HepG2 (cell line): Measurements from ENCODE around the gene NOTCH4. TPM values are rescaled to one million over a fixed set of nuclear protein-coding genes. Genes with fewer than 3 reads are reported as not detected.

Source experiments
- CBX1 ChIP-seq: IDR thresholded peaks from one replicate; pipeline ENCODE4 v1.6.1; 2016; ENCODE audit warnings: antibody characterized with exemption, low read depth
- CREB1 ChIP-seq, 2 experiments: fragments of 450-650 bp in 1 of 2; IDR thresholded peaks; 2 replicates each; pipeline ENCODE4 v1.6.1; 2016 to 2017; ENCODE audit warnings: control low read depth in 1 of 2, mild to moderate bottlenecking in 1 of 2, missing compliant biosample characterization in 1 of 2, missing genetic modification characterization in 1 of 2
- FOXK1 ChIP-seq: sonication (generic); formaldehyde crosslinking; IDR thresholded peaks from 2 replicates; pipeline ENCODE4 v1.4.0; 2020; ENCODE audit warnings: low read depth, missing genetic modification reagents, borderline replicate concordance
- FOXO1 ChIP-seq: sonication (generic); formaldehyde crosslinking; IDR thresholded peaks from 2 replicates; pipeline ENCODE4 v1.4.0; 2020; ENCODE audit warnings: missing genetic modification reagents
- HNRNPH1 ChIP-seq: fragments of 200-400 bp; formaldehyde crosslinking; optimal IDR thresholded peaks from 2 replicates; pipeline ENCODE3; 2017; ENCODE audit warnings: mild to moderate bottlenecking, low read depth, low read length
- JUN ChIP-seq: sonication (generic); formaldehyde crosslinking; IDR thresholded peaks from 2 replicates; pipeline ENCODE4 v1.4.0; 2020; ENCODE audit warnings: mild to moderate bottlenecking, missing genetic modification reagents
- KDM5B ChIP-seq: sonication (generic); formaldehyde crosslinking; IDR thresholded peaks from 2 replicates; pipeline ENCODE4 v1.4.0; 2020; ENCODE audit warnings: missing genetic modification reagents, mild to moderate bottlenecking, borderline replicate concordance
- PAX8 ChIP-seq: sonication (generic); formaldehyde crosslinking; IDR thresholded peaks from 2 replicates; pipeline ENCODE4 v1.8.0; 2022; ENCODE audit warnings: mild to moderate bottlenecking, missing genetic modification reagents, borderline replicate concordance
- RFX3 ChIP-seq: IDR thresholded peaks from 2 replicates; pipeline ENCODE4 v1.6.1; 2016; ENCODE audit warnings: missing biosample characterization, missing genetic modification reagents
- TCF7L2 ChIP-seq: IDR thresholded peaks from 2 replicates; pipeline ENCODE4 v1.6.1; 2011; ENCODE audit warnings: mild to moderate bottlenecking, low read depth, low read length, moderate library complexity
- YEATS4 ChIP-seq: sonication (generic); formaldehyde crosslinking; IDR thresholded peaks from 2 replicates; pipeline ENCODE4 v1.4.0; 2020; ENCODE audit warnings: missing genetic modification reagents, borderline replicate concordance
- ZFAT ChIP-seq: sonication (generic); formaldehyde crosslinking; conservative IDR thresholded peaks from 2 replicates; pipeline ENCODE4 v1.8.1; 2023; ENCODE audit warnings: missing genetic modification reagents, inconsistent platforms
- ZNF441 ChIP-seq: sonication (generic); formaldehyde crosslinking; IDR thresholded peaks from 2 replicates; pipeline ENCODE4 v1.7.0; 2021; ENCODE audit warnings: missing genetic modification reagents, borderline replicate concordance
- ZNF446 ChIP-seq: sonication (generic); formaldehyde crosslinking; IDR thresholded peaks from 2 replicates; pipeline ENCODE4 v1.5.0; 2020; ENCODE audit warnings: mild to moderate bottlenecking, missing genetic modification reagents
- ZNF660 ChIP-seq: sonication (generic); formaldehyde crosslinking; IDR thresholded peaks from 2 replicates; pipeline ENCODE4 v1.5.1; 2020; ENCODE audit warnings: mild to moderate bottlenecking, low read depth, missing genetic modification reagents, borderline replicate concordance
- ZNF75D ChIP-seq: sonication (generic); formaldehyde crosslinking; IDR thresholded peaks from 2 replicates; pipeline ENCODE4 v1.8.1; 2023; ENCODE audit warnings: missing genetic modification reagents, mild to moderate bottlenecking, borderline replicate concordance
- ZNF841 ChIP-seq: sonication (generic); formaldehyde crosslinking; IDR thresholded peaks from 2 replicates; pipeline ENCODE4 v1.8.1; 2023; ENCODE audit warnings: missing genetic modification reagents, borderline replicate concordance
- ZNF878 ChIP-seq: sonication (generic); formaldehyde crosslinking; IDR thresholded peaks from 2 replicates; pipeline ENCODE4 v1.8.1; 2023; ENCODE audit warnings: mild to moderate bottlenecking, missing genetic modification reagents, moderate library complexity
- polyA plus RNA-seq, 8 experiments: library from polyadenylated mRNA; depleted of rRNA in 3 of 8; stranded (reverse) in 7 of 8; unstranded in 1 of 8; fragments of >200 nt; fragmentation: Illumina TruSeq in 4 of 8; extraction: Trizol in 4 of 8; gene quantifications; 2 replicates each; pipeline versions ENCODE4 v1.2.1 to v1.2.3, GENCODE V29; 2011 to 2016; ENCODE audit warnings: low read depth in 4 of 8, missing spikeins in 1 of 8, mixed read lengths in 1 of 8; ENCODE audit not compliant: insufficient read depth in 1 of 8
- total RNA-seq, 5 experiments: library from RNA; depleted of rRNA; stranded (reverse); fragments of >200 nt; fragmentation: Illumina TruSeq; extraction: Trizol; gene quantifications; 2 replicates each; pipeline ENCODE4 v1.2.3, GENCODE V29; 2016; ENCODE audit warnings: low read depth in 1 of 5
- TF ChIP-seq, protein P1 (sequence below): sonication (generic); formaldehyde crosslinking; IDR thresholded peaks from 2 replicates; pipeline ENCODE4 v1.8.0; 2023; ENCODE audit warnings: mild to moderate bottlenecking, missing genetic modification reagents
- TF ChIP-seq, protein P2 (sequence below): sonication (generic); formaldehyde crosslinking; IDR thresholded peaks from 2 replicates; pipeline ENCODE4 v1.4.0; 2020; ENCODE audit warnings: missing genetic modification reagents
- TF ChIP-seq, protein P3 (sequence below): sonication (generic); formaldehyde crosslinking; IDR thresholded peaks from 2 replicates; pipeline ENCODE4 v1.8.1; 2023; ENCODE audit warnings: missing genetic modification reagents, mild to moderate bottlenecking, borderline replicate concordance
- TF ChIP-seq, protein P4 (sequence below): sonication (generic); formaldehyde crosslinking; IDR thresholded peaks from 2 replicates; pipeline ENCODE4 v1.5.1; 2020; ENCODE audit warnings: missing genetic modification reagents, mild to moderate bottlenecking, borderline replicate concordance
- TF ChIP-seq, protein P5 (sequence below): sonication (generic); formaldehyde crosslinking; conservative IDR thresholded peaks from 2 replicates; pipeline ENCODE4 v1.8.1; 2023; ENCODE audit warnings: missing genetic modification reagents

NOTCH4 gene
- total and polyA plus RNA-seq, 2 of the 13 experiments (the other 11 are each of a cell fraction or from before 2014, with no cell fraction given): 0.51 to 0.83 TPM

DNA sequence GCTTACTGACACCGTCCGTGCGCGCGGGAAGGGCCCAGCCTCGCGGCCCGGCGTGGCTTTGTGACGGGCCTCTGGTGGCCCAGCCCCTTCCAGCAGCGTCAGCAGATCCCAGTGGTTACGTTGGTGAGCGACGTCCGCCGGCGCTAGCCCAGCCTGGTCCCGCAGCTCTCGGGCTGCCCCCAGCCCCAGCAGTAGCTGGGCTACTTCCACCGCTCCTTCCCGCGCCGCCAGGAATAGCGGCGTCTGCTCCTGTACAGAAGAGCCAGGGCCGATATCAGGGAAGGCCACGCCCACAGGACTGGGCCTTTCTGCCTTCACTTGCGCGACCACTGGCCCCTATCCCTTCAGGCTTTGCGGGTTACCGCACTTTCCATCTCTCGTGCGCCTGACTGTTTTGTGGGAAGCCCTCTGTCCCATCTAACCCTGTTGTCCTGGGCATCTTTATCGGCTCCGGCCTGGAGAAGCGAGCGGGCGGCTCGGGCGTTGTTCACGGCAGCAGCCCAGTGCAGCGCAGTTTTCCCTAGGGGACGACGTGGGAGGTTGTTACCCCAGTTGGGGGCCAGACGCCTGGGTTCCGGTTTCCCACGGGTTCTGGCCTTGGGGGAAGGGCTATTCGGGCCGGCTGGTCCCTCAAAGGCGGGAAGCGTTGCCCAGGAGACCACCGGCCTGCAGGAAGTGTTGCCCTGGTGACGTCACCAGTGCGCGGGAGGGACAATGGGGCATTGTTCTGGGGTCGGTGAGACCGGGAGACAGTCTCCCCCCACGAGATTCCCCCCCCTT lies 27.8 kb downstream of the NOTCH4 start (continued):
- TF ChIP-seq, protein P1, sequence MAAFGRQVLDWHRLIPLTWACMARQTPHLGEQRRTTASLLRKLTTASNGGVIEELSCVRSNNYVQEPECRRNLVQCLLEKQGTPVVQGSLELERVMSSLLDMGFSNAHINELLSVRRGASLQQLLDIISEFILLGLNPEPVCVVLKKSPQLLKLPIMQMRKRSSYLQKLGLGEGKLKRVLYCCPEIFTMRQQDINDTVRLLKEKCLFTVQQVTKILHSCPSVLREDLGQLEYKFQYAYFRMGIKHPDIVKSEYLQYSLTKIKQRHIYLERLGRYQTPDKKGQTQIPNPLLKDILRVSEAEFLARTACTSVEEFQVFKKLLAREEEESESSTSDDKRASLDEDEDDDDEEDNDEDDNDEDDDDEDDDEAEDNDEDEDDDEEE: peak; percentile 88
- TF ChIP-seq ZFAT (CRISPR knock-in tag): 0 out of 2 replicates have a peak, but pooled peaks have one; percentile 68
- TF ChIP-seq ZNF841: no peak
- peak; percentile 91; the same call in 1 of the 2 replicates for TF ChIP-seq ZNF878 (CRISPR knock-in tag)
- no peak for TF ChIP-seq TCF7L2
- peak; percentile 34 for TF ChIP-seq FOXO1
- no peak for TF ChIP-seq ZNF660 (CRISPR knock-in tag)
- no peak for TF ChIP-seq CBX1
- no peak; the same call in none of the 2 replicates for TF ChIP-seq JUN (CRISPR knock-in tag)
- TF ChIP-seq PAX8 (CRISPR knock-in tag): peak; percentile 56; the same call in 1 of the 2 replicates
- TF ChIP-seq, protein P2, sequence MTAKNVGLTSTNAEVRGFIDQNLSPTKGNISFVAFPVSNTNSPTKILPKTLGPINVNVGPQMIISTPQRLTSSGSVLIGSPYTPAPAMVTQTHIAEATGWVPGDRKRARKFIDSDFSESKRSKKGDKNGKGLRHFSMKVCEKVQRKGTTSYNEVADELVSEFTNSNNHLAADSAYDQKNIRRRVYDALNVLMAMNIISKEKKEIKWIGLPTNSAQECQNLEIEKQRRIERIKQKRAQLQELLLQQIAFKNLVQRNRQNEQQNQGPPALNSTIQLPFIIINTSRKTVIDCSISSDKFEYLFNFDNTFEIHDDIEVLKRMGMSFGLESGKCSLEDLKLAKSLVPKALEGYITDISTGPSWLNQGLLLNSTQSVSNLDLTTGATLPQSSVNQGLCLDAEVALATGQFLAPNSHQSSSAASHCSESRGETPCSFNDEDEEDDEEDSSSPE (CRISPR knock-in tag): peak; percentile 96
- TF ChIP-seq ZNF441 (CRISPR knock-in tag): no peak
- TF ChIP-seq ZNF446 (CRISPR knock-in tag): peak; percentile 74; the same call in 1 of the 2 replicates
- no peak for TF ChIP-seq ZNF75D (CRISPR knock-in tag)
- TF ChIP-seq RFX3 (CRISPR knock-in tag): peak; percentile 82
- TF ChIP-seq, protein P3, sequence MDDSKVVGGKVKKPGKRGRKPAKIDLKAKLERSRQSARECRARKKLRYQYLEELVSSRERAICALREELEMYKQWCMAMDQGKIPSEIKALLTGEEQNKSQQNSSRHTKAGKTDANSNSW (CRISPR knock-in tag): no peak; the same call in 1 of the 2 replicates
- peak; percentile 70; the same call in 1 of the 2 replicates for TF ChIP-seq YEATS4
- TF ChIP-seq FOXK1 (CRISPR knock-in tag): peak; percentile 38; the same call in 1 of the 2 replicates
- TF ChIP-seq, protein P4, sequence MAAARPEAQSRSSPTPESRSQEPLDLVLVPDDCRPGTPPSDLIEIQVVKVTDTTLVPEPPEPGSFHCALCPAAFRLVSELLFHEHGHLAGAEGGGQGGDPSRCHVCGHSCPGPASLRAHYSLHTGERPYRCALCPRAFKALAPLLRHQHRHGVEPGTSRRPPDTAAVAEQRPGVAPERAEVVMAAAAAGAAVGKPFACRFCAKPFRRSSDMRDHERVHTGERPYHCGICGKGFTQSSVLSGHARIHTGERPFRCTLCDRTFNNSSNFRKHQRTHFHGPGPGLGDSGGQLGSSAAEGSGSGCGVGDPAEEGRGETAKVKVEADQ: no peak
- peak; percentile 91 for TF ChIP-seq KDM5B (CRISPR knock-in tag)
- TF ChIP-seq, protein P5, sequence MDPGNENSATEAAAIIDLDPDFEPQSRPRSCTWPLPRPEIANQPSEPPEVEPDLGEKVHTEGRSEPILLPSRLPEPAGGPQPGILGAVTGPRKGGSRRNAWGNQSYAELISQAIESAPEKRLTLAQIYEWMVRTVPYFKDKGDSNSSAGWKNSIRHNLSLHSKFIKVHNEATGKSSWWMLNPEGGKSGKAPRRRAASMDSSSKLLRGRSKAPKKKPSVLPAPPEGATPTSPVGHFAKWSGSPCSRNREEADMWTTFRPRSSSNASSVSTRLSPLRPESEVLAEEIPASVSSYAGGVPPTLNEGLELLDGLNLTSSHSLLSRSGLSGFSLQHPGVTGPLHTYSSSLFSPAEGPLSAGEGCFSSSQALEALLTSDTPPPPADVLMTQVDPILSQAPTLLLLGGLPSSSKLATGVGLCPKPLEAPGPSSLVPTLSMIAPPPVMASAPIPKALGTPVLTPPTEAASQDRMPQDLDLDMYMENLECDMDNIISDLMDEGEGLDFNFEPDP (CRISPR knock-in tag): 0 out of 2 replicates have a peak, but pooled peaks have one; percentile 85
- peak; percentile 99 for TF ChIP-seq CREB1 (IDR thresholded peaks at IDR 0.05)
- peak; percentile 86 for TF ChIP-seq CREB1 (CRISPR knock-in tag; IDR thresholded peaks at IDR 0.05)
- no peak for TF ChIP-seq HNRNPH1
